GM21576 (cell line): ENCODE results near the gene NCBP2.
"Not testable (repeated sequence)": the region's sequence is repeated elsewhere in the genome, so short reads cannot be mapped to it uniquely, and the experiment has no call there.

ENCODE experiments used
- ATAC-seq: cut with Tn5 transposase; IDR thresholded peaks from one replicate; pipeline ENCODE4 v1.9.1; 2021; ENCODE audit warnings: mild to moderate bottlenecking, moderate library complexity; ENCODE audit not compliant: unreplicated experiment

Gene NCBP2

DNA sequence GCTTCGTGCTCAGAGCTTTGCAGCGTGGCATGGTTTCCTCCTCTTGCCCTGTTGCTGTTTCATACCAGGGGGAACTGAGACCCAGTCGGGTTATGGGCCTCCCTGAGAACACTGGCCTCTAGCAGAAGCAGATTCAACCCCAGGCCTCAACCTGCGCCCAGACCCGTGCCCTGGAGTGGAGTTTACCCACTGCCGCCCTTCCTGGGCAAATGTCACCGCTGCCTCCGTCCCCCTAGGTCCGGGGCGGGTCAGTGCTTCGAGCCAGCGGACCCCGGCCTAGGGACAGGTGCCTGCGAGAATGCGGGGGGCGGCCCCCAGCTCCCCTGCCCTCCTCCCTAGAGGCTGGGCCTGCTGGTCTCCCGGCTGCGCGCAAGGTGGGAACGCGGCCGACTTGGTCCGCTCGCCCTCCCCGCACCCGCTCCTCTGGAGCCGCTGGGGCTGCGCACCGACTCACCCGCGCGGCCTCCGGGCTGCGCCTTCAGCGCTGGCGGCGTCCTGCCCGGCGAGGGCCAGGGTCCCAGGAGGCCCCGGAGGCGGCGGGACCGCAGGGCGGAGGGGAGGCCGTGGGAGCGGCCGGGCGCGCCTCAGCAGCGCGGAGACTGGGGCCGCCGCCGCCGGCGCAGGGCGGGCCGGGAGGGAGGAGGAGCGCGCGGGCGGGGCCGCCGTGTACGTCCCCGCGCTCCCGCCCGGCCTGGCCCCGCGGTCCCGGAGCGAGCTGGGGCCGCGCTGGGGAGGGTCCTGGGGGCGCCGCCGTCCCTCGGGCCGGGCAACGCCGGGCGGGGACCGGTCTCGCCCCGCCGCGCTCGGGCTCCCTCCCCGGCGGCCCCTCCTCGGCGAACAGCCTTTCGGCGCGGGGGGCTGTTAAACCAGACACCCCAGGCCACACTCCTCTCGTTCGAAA lies 26.2 kb upstream of the NCBP2 start, which contains the start of gene PIGZ:
Gene PIGZ, minus strand, starts transcription at position 601 of the 901 bp plus-strand sequence. CDS start 16,802 bp downstream, outside the sequence.
- peak; percentile 49 for ATAC-seq

DNA sequence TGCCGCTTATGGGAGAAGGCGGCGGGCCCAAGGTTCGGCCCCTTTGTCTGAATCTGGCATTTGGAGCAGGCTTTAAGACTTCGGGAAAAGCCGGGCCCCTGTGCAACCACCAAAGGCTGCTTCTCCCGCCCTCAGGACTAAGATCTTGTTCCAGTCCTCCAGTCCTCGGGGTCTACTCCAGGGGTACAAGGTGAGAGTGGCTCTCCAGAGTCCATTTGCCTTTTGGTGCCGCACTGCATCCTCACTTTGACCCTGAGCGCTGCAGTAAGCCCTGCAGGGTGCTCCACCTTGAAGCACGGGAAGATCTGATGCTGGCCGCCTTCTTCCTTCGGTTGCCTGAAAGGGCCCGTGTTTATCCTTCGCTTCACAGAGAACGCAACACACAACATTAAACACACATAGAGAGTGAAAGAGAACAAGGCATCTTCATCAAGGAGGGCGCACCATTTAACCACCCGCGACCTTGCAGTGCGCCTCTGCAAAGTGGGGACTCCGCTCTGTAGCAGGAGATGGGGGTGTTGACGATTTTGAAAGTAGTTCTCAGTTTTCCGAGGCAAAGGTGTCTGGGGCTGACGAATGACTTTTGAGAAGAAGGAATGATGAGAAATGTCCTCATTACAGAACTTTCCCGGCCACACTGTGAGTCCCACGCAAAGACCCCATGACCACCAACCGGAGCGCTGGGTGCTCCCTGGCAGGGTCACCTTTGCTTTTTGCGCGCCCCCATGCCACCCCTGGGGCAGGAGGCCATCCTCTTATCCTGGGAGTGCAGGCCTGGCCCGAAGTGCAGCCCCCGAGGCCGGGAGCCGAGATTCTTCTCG lies 25.3 kb upstream of the NCBP2 start:
- no peak for ATAC-seq

DNA sequence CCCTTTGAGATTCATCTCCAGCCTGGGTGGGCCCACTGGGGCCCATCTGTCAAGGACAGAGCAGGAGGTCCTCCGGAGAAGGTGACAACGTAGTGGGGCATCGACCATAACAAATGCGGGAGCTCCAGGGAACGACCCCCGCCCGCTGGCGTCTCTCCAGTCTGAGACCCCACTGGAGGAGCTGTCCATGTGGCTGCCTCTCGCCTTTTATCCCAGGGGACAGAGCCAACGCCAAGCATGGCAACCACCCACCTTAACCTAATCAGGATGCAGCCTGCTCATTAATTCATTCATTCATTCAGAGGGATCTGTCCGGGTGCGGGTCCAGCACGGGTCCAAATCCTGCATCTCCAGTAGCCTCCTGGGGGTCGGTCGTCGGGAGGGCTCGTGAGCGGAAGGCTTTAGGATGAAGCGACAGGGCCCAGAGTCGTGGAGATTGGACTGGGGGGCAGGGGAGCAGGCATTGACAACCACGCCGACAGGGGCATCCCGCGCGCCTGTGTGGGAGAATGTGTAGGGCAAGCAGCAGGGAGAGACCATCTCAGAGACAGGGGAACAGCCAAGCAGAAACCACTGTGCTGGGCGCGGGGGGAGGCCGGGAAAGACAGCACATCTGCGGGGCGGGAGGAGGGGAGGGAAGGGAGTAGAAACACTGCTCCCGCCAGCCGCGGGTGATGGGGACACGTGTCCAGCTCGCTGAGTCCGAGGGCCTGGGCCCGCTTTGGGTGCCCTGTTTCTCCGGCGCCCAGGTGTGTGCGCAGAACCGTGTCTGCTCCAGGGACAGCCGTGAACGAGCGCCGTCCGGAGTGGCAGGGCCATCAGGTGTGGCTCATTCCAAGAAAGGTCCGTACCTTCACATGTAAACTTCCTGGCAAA lies 24.4 kb upstream of the NCBP2 start:
- no peak for ATAC-seq

DNA sequence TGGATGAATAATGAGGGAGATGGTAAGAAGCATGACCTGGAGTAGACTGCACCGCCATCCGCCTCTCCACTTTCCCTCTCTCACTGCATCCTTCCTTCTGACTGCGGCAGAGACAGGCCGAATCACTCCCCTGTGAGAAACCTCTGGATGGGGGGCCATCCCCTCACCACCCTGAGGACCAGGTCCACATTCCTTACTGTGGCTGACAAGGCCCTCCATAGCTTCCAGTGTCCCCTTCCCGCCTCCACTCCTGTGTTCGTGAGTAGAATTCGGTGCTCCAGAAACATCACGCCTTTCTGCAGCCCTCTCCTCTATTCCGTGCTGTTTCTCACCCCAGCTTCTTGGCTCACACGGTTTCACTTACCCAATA lies 23.5 kb upstream of the NCBP2 start:
- ATAC-seq: no peak

DNA sequence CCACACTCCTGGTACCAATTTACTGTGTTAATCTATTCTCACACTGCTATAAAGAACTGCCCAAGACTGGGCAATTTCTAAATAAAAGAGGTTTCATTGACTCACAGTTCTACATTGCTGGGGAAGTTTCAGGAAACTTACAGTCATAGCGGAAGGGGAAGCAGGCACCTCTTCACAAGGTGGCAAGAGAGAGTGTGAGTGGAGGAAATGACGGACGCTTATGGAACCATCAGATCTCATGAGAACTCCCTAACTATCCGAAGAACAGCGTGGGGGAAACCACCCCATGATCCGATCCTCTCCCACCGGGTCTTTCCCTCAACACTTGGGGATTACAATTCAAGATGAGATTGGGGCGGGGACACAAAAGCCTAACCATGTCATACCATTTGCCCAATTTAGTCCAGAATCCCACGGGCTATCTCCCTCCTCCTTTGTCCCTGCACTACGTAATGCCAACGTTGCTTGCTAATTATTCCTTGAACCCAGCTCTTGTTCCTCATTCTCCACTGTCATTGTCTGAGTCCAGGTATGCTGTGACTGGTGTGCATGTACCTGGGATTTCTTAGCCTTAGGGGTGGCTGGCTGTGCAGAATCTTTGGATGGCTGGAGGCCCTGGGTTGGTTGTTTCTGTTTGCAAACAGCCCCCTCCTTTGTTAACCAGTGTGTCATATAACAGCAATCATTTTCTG lies 22.9 kb upstream of the NCBP2 start:
- ATAC-seq: no peak

DNA sequence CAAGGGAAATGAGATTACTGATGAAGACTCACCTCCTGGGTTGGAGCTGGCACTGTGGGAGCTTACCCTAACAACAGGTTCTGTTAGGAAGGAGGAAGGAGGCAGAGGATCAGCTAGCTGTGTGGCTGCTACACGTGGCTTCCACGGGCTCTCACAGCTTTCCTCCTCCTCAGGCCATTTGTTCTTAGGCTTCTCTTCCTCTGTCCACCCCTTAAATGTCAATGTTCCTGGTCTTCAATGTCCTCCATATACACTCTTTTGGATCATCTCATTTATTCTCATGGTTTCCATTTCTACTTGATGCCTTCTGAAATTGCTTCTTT lies 21.3 kb upstream of the NCBP2 start:
- no peak for ATAC-seq

DNA sequence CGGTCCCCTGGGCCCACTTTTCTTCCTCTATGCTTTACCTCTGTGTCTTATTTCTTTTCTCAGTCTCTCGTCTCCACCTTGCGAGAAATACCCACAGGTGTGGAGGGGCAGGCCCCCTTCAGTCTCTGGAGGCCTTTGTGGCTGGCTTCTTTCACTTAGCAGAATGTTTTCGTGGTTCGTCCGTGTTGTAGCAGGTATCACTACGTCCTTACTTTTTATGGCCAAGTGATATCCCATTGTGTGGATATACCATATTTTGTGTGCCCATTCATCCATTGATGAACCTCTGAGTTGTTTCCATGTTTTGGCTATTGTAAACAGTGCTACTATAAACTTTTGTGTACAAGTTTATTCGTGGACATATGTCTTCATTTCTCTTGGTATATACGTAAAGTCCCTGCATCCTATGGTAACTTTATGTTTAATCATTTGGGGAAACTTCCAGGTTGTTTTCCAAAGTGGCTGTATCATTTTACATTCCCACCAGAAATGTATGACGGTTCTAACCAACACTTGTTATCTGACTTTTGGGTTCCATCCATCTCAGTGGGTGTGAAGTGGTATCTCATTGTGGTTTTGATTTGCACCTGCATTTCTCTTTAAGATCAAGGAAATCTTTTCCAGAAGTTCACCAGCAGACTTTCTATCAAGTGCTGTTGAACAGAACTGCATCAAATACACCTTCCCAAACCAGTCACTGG lies 20.8 kb upstream of the NCBP2 start:
- ATAC-seq: no peak

DNA sequence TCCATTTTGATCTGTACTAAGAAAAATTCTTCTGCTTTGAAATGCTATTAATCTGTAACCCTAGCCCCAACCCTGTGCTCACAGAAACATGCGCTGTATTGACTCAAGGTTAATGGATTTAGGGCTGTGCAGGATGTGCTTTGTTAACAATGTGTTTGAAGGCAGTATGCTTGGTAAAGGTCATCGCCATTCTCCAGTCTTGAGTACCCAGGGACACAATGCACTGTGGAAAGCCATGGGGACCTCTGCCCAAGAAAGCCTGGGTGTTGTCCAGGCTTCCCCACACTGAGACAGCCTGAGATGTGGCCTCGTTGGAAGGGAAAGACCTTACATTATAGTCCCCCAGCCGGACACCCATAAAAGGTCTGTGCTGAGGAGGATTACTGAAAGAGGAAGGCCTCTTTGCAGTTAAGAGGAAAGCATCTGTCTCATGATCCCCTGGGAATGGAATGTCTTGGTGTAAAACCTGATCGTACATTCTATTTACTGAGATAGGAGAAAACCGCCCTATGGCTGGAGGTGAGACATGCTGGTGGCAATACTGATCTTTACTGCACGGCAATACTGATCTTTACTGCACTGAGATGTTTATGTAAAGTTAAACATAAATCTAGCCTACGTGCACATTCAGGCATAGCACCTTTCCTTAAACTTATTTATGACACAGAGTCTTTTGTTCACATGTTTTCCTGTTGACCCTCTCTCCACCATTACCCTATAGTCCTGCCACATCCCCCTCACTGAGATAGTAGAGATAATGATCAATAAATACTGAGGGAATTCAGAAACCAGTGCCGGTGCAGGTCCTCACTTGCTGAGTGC lies 20.0 kb upstream of the NCBP2 start:
- ATAC-seq: no peak

DNA sequence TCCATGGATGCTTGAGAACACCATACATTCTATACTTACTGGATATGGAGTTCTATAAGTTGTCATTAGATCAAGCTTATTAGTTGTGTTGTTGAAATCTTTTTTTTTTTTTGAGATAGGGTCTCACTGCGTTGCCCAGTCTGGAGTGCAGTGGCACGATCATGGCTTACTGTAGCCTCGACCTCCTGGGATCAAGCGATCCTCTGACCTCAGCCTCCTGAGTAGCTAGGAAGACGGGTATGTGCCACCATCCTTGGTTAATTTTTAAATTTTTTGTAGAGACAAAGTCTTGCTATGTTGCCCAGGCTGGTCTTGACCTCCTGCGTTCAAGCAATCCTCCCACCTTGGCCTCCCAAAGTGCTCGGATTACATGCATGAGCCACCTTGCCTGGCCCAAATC lies 12.5 kb upstream of the NCBP2 start:
- no peak for ATAC-seq

DNA sequence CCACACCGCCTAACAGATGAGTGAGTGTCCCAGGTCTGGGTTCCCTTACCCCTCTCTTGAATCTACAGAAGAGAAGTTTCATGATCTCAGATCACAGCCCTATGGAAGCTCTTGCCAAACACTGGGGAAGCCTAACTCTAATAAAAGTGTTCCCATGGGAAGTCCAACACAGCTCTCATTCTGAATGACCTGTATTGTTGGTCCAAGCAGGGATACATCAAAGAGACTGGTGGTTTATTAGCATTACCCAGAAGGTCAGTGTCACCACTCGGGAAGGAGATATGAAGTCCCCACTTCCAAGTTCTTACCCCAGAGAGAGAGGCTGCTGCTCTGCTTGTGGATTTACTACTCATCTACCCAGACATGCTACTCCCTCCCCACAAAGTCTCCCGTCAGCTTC lies 9.0 kb upstream of the NCBP2 start:
- ATAC-seq: no peak

DNA sequence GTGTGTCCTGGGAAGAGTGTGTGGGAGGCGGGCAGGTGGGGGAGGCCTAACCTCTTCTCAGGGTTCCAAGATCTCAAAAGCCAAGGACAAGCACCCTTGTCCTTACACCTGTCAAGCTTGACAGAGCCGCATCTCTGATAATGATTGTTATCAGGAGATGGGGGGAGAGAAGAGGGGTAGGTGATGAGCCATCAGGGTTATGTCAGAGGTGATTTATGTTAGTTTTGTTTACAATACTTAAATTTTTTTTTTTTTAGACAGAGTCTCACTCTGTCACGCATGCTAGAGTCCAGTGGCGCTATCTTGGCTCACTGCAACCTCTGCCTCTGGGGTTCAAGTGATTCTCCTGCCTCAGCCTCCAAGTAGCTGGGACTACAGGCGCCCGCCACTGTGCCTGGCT lies 7.4 kb upstream of the NCBP2 start:
- no peak for ATAC-seq

DNA sequence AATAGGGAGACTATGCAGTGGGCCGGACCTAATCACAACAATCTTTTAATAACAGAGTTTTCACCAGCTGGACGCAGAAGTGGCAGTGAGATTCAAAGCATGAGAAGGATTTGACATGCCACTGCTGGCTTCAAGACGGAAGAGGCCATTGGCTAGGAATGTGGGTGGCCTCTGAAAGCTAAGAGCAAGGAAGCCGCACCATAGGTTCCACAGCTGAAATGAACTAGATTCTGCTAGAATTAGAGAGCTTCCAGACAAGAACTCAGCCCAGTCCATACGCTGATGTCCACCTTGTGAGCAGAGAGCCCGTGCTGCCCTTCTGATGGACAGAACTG lies 6.9 kb upstream of the NCBP2 start:
- ATAC-seq: no peak

DNA sequence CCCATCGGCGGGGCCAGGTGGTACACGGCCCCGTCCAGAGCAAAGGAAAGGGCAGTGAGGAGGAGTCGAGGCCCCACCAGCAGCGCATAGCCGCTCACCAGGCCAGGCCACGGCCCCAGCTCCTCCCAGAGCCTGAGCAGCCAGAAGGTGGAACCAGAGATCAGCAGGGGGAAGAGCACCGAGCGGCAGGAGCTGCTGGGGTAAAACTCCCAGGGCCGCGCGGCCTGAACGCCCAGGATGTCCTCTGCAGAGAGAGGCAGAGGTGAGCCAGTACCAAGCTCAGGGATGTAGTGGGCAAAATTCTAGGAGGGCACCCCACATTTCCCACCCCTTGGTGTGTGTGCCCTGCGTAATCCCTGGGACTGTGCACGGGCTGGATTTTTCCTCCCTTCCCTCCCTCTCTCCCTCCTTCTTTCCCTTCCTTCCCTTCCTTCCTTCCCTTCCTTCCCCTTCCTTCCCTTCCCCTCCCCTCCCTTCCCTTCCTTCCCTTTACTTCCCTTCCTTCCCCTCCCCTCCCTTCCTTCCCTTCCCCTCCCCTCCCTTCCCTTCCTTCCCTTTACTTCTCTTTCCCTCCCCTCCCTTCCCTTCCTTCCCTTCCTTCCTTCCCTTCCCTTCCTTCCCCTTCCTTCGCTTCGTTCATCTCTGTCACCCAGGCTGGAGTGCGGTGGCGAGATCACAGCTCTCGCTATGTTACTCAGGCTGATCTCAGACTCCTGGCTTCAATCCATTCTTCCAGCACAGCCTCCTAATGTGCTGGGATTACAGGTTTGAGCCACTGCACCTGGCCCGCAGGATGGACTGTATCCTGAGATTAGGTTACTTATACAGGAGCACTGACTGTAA lies 6.3 kb upstream of the NCBP2 start:
- ATAC-seq: no peak

DNA sequence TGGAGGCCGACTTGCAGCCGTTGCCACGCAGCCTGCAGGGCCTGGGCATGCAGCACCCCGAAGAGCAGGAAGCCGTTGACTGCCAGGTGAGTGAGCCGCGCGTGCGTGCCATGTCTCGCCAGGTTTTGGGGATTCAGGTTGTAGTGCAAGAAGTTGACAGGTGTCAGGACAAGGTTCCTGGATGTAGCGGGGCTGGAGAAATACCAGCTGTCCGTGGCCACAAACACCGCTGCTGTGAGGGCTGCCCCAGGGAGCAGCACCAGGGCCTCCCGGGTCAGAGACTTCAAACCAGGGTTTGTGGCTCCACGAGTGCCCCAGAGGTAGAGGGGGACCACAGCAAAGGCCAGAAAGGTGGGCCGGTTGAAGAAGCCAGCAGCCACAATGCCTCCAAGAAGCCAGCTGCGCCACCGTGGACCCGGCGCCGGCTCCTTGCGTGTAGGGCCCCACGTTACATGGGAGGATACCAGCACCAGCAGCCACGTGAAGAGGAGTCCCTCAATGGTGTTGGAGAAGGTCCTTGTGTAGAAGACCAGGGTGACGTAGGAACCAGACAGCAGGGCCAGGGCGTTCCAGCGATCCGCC lies 5.6 kb upstream of the NCBP2 start:
- ATAC-seq: no peak

DNA sequence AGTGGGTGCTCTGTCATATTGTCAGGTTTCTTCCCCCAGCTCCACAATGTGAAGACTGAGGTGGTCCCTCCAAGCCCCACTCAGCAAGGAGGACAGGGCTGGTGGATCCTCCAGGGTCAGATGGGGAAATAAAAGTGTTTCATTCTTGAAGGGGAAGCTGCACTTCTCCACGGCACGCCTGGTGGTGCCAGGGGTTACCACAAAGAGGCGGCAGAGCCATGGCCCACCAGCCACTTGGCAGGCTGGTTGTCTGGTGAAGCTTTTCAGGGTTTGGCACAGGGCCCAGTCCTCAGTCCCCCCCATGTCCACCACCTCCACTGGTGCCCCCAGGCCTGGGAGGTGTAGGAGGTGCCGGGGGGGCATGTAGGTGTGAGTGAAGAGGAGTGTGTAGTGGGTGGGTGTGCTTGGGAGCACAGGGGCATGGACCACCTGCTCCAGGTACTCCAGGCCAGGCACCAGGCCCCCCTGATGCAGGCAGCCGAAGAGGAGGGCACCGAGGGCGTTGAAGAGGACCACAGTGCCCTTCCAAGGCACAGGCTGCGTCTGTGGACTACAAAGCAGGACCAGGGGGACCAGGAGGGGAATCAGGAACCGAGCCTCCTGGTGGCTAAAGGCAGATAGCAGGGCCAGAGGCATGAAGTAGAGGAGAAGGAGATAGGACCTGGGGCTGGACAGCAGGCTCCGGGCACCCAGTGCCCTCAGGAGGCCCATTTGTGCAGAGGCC lies 5.0 kb upstream of the NCBP2 start:
- no peak for ATAC-seq

DNA sequence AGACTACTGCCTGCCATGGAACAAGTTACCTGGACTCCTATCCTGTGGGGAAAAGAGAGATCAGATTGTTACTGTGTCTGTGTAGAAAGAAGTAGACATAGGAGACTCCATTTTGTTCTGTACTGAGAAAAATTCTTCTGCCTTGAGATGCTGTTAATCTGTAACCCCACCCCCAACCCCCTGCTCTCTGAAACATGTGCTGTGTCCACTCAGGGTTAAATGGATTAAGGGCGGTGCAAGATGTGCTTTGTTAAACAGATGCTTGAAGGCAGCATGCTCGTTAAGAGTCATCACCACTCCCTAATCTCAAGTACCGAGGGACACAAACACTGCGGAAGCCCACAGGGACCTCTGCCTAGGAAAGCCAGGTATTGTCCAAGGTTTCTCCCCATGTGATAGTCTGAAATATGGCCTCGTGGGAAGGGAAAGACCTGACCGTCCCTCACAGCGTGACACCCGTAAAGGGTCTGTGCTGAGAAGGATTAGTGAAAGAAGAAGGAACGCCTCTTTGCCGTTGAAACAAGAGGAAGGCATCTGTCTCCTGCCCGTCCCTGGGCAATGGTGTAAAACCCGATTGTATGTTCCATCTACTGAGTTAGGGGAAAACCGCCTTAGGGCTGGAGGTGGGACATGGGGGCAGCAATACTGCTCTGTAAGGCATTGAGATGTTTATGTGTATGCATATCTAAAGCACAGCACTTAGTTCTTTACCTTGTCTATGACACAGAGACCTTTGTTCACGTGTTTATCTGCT lies 1.9 kb upstream of the NCBP2 start:
- ATAC-seq: not testable (repeated sequence)

DNA sequence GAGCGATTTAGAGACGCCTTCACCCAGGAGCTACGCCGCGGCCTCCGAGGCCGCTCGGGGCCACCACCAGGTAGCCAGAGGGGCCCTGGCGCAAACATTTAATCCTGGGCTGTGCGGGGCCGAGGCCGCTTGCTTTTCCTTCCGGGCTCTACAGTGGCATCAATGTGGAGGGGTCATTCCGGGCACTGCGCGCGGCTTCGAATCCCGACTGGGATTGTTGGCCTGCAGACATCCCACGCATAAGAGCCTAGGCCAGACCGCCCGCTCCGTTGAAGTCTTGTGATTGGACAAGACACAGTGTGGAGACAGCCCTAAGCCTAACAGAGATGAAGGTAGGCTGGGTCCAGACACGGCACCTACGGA lies 568 bp upstream of the NCBP2 start:
- ATAC-seq: peak; percentile 4
